GM18517 (cell line): ENCODE data around the gene PREX1.
A peak's percentile ranks its signal among the peaks of the same experiment; 100 is the strongest.

ENCODE experiments used
- ATAC-seq: cut with Tn5 transposase; IDR thresholded peaks from one replicate; pipeline ENCODE4 v1.9.1; 2021; ENCODE audit warnings: mild to moderate bottlenecking, moderate library complexity; ENCODE audit not compliant: unreplicated experiment

Gene PREX1

DNA sequence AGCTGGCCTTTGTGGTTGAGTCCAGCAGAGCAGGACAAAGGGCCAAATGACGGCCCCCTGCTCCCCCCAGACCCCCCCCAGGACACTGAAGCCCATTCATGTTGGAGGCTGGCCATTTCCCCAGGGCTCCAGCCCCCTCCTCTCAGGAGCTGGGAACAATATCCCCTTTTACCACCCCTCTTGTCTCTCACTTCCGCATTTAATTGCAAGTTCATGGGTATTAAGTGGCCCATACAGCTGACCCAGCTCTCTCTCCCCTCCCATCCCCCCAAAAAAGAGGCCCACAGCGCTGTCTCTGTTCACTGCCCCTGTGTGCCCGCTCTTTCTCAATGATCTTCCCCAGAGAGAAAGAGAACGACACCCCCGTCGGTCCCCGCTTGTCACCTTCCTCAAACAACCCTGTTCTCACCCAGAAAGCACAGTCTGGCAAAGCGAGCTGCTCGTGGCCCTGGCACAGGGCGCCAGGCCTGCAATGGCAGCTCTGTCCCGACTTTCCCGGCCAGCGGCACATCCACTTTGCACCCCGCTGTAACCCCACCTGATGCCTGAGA is 30.4 kb downstream of the PREX1 start:
- ATAC-seq: no peak

DNA sequence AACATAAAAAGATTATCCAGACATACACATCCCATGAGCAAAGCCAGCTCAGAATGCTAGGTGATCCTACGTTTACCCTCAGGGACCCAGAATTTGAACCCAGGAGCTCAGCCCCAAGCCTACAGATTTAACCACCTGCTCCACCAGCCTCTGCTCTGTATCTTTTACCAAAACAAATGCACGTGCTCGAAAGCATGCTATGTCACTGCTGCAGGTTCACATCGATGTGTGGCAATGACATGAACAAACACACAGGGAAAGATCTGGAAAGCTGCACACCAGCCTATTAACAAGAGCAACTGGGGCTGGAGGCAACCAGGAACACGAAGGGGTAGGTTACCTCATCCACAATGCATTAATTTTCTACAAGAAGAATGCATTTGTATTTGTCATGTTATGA is 32.1 kb downstream of the PREX1 start:
- ATAC-seq: no peak

DNA sequence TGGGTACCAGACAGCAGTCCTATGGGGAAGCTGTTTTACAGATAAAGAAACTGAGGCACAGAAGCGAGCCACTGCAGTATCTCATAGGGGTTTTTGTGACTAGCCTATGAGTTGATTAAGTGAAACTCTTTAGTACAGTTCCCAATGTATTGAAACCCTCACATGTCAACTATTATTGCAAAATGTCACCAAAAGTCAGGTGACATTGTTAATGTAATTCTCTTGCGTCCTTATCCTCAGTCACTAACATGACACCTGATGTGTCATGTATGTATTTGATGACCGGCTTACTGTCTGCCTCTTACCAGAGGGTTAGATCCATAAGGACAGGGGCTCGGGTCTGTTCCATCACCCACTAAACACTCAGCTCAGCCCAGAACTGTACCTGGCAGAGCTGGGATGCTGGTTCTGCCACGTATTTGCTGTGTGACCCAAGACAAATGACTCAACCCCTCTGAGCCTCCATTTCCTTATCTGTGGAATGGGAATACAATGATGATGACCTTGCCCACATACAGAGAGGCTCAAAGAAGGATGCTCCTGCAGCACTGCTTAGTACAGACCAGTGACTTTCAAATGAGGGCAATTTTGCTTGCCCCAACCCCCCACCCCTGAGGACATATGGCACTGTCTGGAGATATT is 32.9 kb downstream of the PREX1 start:
- no peak for ATAC-seq

DNA sequence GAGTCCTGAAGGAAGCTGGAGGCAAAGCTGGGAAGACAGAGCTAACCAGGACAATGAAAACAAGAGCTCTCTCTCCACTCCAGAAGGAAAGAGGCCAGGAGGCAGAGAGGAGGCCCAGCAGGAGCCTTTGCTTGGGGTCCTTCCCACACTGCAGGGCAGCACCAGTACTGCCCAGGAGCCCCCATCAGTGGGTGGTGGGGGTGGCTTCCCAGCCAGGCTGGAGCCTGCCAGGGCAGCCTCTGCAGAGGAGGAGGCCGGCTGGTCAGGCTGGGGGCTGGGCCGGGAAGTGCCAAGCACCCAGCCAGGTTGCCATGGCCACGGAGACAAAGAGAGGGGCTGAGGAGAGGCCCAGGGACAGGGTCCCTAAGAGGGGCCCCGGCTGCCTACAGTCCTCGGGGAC is 33.4 kb downstream of the PREX1 start:
- ATAC-seq: no peak

DNA sequence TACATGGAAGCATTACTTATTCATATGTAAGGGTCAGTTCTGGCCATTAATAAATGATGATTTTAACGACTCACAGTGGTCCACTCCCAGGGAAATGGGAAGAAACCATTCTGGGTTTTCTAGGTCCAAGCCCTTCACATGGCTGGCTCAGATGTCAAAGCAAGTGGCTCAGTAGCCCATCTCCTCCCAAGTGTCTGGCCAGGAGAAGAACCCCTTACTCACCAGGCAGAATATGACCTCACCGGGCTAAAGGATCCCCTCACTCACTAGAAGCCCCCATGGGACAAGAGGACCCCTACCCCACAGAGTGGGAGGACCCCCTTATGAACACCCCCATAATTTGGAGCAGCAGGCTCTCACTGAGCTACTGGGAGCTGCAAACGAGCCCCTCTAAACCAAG is 34.0 kb downstream of the PREX1 start:
- no peak for ATAC-seq

DNA sequence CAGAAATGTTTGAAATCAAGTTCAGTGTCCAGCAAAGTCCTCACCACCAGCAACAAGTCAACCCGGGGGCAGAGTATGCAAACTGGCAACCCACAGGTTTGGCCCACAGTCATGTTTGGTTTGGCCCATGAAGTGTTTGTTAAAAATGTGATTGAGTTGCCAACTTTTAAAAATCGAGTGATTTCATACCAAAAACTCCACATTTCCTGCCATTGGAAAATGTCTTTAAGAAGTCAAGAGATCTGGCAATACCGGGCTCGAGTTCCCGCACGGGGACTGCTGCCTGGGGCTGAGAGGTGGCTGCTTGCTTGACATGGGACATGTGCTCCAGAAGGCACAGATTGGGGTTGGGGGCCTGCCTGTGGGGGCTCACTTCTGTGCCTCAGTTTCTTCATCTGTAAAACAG is 36.1 kb downstream of the PREX1 start:
- ATAC-seq: no peak

DNA sequence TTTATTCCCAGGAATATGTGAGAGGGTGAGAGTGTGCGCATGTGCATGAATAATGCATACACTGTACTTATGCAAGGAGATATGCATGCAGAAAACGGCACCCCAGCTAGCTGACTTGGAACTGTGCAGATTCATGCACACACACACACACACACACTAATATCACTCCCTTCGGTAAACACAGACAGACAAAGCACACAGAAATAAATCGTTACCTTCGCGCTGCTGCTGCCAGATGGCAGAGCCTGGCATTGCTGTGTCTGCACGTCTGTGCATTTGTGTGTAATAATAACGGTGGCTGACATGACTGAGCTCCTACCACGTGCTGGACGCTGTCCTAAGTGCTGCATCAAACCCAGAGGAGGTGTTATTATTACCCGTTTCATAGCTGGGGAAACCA is 36.8 kb downstream of the PREX1 start:
- no peak for ATAC-seq

DNA sequence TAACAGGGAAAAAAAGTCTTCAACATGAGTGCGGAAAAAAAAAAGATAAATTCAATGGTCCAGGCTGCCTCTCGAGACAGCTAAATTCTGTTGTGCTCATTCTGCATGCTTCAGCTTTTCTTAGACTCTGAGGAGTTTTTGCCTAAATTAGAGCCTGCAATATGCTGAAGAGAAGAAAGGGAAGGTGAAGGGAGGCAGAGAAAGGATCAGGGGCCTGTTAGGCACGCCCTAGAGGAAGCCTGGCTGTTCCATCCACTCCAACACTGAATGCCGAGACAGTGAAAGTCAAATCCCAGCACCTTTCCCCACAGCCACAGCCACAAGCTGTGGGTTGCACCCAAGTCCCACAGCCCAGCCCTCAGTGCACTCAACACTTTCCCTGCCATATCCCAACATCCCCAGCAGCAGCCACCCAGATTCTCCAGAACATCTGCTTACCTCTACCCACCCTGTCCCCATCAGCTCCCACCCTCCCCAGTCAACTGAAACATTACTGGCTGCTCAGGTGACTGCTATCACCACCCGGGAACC is 37.3 kb downstream of the PREX1 start:
- no peak for ATAC-seq

DNA sequence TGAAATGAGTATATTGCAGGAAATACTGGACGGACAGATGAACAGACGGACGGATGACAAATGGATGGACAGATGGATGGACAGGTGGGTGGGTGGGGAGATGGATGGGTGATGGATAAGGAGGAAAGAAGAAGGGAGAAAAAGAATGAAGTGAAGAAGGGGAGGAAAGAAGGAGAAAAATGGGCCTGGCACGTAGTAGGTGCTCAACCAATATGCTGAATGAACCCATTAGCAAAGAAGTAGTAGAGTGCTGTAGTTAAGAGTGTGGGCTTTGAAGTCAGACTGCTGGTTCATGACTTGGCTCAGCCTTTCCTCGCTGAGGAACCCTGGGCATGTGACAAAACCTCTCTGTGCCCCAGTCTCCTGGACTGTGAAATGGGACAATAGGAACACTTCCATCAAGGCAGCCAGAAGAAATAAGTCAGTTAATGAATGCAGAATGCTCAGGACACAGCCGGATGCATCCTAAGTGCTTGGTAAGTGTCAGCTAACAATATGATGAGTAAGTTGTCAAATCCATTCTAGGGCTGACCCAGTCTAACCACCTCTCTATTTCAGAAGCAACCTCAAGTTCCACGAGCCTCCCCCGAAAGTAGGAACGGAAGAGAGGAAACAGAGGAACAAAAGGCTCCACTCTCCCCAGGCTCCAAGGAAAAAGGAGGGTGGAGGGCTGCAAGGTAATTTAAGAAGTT is 37.9 kb downstream of the PREX1 start:
- ATAC-seq: no peak

DNA sequence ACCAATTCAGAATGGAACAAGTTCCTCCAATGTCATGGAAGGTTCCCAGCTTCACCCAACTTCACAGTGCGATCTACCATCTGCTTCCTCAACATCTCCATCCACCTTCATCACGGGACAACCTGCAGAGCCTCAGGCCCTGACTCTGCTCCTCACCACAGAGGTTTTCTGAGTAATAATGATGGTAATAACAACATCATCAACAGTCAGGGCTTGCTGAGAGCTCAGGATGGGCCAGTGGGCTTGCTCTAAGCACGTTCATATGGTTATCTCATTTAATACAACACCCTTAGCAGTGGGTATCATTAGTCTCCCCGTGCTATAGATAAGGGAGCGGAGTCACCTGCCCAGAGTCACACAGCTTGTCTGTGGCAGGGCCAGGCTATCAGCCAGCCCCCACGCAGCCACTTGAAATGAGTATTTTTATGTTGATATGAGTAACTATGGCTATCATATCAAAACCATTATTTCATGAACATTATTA is 38.6 kb downstream of the PREX1 start:
- ATAC-seq: peak; percentile 17

DNA sequence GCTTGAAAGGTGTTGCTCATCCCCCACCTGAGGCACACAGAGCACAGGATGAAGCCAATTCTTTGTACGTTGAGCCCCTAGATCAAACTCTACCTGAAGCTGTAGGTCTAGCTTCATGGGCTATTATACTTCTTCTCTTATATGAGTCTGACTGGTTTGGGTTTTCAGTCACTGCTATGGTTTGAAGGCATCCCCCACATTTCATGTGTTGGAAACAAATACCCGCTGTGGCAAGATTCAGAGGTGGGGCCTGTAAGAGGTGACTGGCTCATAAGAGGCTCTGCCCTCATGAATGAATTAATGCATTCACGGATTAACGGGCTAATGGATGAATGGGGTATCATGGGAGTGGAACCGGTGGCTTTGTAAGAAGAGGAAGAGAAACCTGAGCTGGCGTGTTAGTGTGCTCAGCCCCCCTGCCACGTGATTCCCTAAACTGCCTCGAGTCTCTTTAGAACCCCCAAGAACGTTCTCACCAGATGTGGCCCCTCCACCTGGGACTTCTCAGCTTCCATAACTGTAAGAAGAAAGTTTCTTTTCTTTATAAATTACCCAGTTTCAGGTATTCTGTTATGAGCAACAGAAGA is 39.2 kb downstream of the PREX1 start:
- peak; percentile 54 for ATAC-seq

DNA sequence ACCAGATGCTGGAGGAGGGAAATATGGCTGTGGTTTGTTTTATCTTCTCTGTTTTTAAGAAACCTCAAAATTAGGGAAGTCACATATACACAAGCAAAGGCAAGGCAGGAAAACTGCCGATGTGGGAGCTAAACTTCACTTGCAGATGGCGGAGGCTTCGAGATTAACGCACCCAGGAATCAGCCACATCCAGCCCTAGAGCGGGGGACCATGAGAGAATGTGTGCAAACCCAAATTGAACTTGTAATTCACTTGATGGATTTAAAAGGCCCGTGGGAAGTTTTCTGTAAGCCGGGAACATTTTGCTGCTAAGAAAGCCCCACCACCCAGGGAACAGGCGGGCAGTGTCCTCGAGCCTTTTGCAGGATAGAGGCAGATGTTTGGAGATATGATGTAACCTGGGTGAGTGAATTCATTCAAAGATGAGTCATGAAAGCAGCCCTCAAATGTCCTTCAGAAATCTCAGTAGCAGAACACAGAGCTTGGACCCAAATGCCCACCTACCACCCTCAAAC is 39.9 kb downstream of the PREX1 start:
- ATAC-seq: peak; percentile 24

DNA sequence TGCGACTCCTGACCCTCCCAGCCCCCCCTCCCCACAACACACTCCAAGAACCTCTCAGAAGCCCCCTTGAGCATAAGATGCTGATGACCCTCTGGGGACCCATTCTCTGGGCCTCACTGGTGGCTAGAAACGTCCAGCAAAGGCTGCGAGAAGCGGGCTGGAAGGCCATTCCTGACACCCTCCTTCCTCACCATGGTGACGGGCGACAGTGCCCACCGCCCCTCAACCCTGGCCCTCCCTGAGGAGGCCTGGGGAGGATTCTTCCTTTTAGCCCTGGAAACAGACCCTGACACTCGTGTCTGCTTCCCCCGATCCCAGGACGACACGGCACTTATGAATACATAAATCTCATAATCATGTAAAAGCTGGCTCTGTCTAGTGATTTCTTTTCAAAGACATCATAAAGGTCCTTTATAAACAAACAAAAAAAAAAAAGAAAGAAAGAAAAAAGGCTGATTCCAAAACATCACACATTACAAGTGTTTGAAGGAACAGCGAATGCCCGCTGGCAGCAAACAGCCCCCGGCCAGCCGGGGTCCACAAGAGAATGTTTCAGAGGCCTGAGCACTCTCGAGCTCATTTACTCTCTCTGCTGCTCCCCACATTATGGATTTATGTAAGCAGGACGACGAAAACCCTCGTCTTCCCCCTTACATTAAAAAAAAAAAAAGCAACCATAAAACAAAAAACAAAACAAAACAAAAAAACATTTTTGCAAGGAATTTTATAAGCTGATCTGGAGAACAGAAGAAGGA is 40.7 kb downstream of the PREX1 start:
- ATAC-seq: no peak

DNA sequence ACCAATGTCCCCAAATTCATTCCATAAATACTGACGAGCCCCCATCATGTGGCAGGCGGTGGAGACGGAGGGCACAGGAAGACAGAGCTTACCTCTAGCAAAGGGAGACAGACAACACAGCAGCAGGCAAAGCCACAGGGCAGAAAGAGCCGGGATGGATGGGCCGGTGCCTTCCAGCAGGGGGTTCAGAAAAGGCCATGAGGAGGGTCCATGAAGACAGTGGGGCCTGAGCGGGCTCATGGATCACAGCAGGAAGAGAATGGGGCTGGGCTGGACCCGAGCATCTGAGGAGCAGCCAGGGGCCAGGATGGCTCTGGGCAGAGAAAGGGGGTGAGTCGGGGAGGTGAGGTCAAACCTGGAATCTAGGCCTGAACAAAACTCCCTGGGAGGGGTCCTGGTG is 42.0 kb downstream of the PREX1 start:
- no peak for ATAC-seq

DNA sequence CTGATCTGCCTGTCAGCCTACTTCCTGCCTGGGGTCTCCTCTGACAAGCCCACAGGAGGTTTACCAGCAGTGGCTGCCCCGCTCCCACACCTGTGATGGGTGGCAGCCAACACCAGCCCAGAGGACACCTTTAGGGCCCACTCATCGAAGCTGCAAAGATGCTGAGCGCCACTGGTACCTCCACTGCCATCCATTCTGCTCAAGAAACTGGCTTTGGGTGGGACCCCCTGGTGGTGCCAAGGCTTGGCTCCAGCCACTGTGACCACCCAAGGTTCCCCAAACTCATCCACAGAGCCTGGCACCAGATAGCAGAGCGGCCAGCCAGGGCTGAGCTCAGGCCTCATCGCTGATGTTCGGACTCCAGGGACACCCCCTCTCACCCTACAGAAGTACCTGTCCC is 42.5 kb downstream of the PREX1 start:
- ATAC-seq: no peak

DNA sequence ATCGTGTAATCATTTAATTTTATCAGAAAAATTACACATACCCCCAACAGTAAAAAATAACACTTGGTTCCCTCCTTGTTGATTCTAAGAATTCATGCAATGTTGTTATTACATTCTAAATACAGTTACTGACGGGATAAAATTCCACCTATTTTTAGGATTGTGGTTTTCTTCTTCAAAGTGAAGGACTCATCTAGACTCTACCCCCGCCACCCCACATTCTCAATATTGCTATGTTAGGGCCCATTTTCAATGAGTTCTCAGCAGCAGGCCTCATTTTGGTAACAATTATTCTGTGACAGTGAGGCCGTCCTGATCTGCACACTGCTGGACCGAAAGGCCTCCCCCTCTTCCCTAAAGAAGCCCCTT is 43.5 kb downstream of the PREX1 start:
- ATAC-seq: no peak

DNA sequence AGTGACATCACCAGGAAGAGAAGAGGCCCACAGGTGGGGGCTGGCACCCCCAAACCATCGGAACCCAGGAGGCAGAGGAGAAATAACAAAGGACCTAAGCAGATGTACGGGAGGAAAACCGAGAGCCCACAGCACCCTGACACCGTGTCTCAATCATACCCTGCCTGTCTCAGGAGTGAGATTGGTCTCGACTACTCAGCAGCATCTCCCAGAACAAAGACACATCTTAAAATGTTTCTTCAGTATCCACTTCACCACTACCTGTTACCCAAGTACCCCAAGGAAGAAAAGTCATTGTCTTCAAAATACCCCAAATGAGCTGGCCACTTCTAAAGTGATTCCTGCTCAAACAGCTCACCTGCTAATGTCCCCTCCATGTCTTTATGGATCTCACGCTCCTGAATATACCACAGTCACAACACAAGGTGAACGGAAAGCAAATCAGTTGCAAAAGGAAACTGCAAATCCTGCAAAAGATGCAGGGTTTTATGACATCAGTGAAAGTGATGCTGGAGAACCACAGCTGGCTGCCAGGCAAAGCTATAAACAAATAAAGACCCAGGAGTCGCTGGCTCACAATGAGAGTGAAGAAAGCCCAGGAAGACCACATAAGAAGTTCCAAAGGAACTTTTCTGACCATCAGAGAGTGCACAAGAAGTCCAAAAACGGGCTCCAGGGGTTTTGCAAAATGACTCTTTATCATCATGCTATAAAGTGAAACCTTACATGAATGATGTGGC is 44.1 kb downstream of the PREX1 start:
- ATAC-seq: no peak

DNA sequence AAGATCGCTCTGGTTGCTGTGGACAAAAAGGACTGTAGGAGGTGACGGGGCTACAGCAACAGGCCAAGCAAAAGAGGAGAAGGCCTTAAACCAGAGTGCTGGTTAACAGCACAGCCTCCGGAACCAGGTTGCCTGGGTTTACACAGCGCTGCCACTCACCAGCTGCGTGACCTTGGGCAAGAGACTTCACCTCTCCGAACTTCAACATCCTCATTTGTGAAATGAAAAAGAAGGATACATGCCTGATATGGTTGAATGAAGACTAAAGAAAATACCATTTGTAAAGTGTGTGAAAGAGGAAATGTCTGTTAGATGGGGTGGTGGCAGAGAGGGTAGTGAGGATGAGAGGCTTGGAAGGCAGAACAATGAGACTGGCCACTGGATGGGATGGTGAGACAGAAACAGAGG is 44.9 kb downstream of the PREX1 start:
- no peak for ATAC-seq

DNA sequence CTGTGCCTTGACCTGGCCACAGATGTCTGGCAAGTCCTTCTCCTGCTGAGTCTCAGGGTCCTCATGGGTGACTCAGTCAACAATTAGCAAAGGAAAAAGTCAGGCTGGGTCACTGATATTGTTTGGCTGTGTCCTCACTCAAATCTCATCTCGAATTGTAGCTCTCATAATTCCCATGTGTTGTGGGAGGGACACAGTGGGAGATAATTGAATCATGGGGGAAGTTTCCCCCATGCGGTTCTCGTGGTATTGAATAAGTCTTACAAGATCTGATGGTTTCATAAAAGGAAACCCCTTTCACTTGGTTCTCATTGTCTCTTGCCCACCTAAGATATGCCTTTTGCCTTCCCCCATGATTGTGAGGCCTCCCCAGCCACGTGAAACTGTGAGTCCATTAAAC is 45.7 kb downstream of the PREX1 start:
- ATAC-seq: no peak

DNA sequence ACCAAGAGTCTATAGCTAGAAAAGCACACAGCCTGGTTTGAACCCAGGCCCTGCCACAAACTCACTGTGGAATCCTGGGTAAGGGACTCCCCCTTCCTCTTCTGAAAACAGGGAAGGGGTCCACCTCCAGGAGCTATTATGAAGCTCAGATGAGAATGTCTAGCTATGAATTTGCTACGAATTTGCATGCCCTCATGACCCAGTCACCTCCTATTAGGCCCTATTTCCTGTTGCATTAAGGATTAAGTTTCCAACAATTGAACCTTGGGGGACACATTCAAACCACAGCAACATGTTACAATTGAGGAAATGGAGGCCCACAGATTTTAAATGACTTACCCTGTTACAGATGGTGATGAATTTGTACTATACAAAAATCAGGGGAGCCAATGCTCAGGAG is 46.2 kb downstream of the PREX1 start:
- ATAC-seq: no peak
